Spleen (tissue), 11 donors: ENCODE measurements around the gene RIPK1. TPM values are rescaled to one million over a fixed set of nuclear protein-coding genes. Genes with fewer than 3 reads are reported as not detected.
A peak's percentile ranks its signal among the peaks of the same experiment; 100 is the strongest.
"Not testable (repeated sequence)": the region's sequence is repeated elsewhere in the genome, so short reads cannot be mapped to it uniquely, and the experiment has no call there.

Experiments used
- DNase-seq: peaks from one replicate; pipeline ENCODE4 v3.0.0-alpha.2; 2020
- H3K27ac ChIP-seq, 8 donors: fragments of 200-600 bp; sonication (generic) in 7 of 8; 1 replicate in 4 of 8; 2 replicates in 4 of 8; pipeline versions ENCODE4 v1.5.0 to v1.8.0; 2016 to 2021; ENCODE audit warnings: inconsistent platforms in 4 of 8, mild to moderate bottlenecking in 4 of 8, moderate library complexity in 1 of 8
- H3K27me3 ChIP-seq, 7 donors: fragments of 200-600 bp; sonication (generic) in 6 of 7; replicated peaks in 1 of 7; 1 replicate in 4 of 7; 2 replicates in 3 of 7; pipeline versions ENCODE4 v1.5.0 to v1.8.0; 2016 to 2021; ENCODE audit warnings: inconsistent platforms in 3 of 7, mild to moderate bottlenecking in 1 of 7
- H3K36me3 ChIP-seq, 6 donors: fragments of 200-600 bp; sonication (generic) in 5 of 6; 1 replicate in 4 of 6; 2 replicates in 2 of 6; pipeline versions ENCODE4 v1.5.0 to v1.8.0; 2016 to 2021; ENCODE audit warnings: inconsistent platforms in 2 of 6
- H3K4me1 ChIP-seq, 6 donors: fragments of 200-600 bp; sonication (generic) in 5 of 6; 1 replicate in 3 of 6; 2 replicates in 3 of 6; pipeline versions ENCODE4 v1.5.0 to v1.8.0; 2016 to 2021; ENCODE audit warnings: inconsistent platforms in 3 of 6
- H3K4me3 ChIP-seq, 8 donors: fragments of 200-600 bp; sonication (generic) in 7 of 8; 1 replicate in 4 of 8; 2 replicates in 4 of 8; pipeline versions ENCODE4 v1.5.0 to v1.8.0; 2016 to 2021; ENCODE audit warnings: inconsistent platforms in 4 of 8, mild to moderate bottlenecking in 4 of 8, moderate library complexity in 2 of 8
- H3K9me3 ChIP-seq, 8 donors: fragments of 200-600 bp; sonication (generic) in 7 of 8; 1 replicate in 4 of 8; 2 replicates in 4 of 8; pipeline versions ENCODE4 v1.5.0 to v1.8.0; 2016 to 2021; ENCODE audit warnings: inconsistent platforms in 4 of 8
- POLR2A ChIP-seq, 3 donors: fragments of 450-650 bp; IDR thresholded peaks; one replicate each; pipeline ENCODE4 v1.5.1; 2017; ENCODE audit warnings: antibody characterized with exemption in 3 of 3, mild to moderate bottlenecking in 1 of 3
- POLR2AphosphoS5 ChIP-seq, 3 donors: sonication (generic); formaldehyde crosslinking; IDR thresholded peaks; one replicate each; pipeline ENCODE4 v1.5.1; 2017; ENCODE audit warnings: antibody characterized with exemption in 3 of 3
- WGBS, 5 donors: extraction: QIAGEN DNeasy Blood & Tissue Kit in 3 of 5; methylation state at CpG; one replicate each; pipeline versions ENCODE4 v1.1.5 to v1.1.7; 2013 to 2018; 5-methylcytosine and 5-hydroxymethylcytosine counted together
- intact Hi-C: fragments of 100-400 bp; cut with DNase I; formaldehyde crosslinking; loops from one replicate; pipeline ENCODE4 v1.15.0; 2023; ENCODE audit warnings: low total_unique reads
- polyA plus RNA-seq, 3 donors: library from polyadenylated mRNA; stranded (reverse); fragments of 200-250 nt; gene quantifications; one replicate each; pipeline ENCODE4 v1.2.1, GENCODE V29; 2013
- total RNA-seq, 7 donors: library from RNA; depleted of rRNA in 3 of 7; stranded (reverse); fragments of >200 nt in 3 of 7; fragmentation: NEBNext Ultra II Directional in 4 of 7; extraction: Animal tissue kit (Norgen Biotek cat#: 25700) in 4 of 7; gene quantifications; one replicate each; pipeline versions ENCODE4 v1.1.0 to v1.2.1, GENCODE V29; 2016 to 2021
- TF ChIP-seq, protein P1 (sequence below), 11 experiments: fragments of 200-600 bp in 7 of 11; fragments of 450-650 bp in 4 of 11; sonication (generic) in 4 of 11; IDR thresholded peaks in 8 of 11; conservative IDR thresholded peaks in 3 of 11; 1 replicate in 7 of 11; 2 replicates in 4 of 11; pipeline versions ENCODE4 v1.4.0 to v1.8.0; 2016 to 2021; ENCODE audit warnings: antibody characterized with exemption in 11 of 11, inconsistent platforms in 4 of 11, mild to moderate bottlenecking in 1 of 11
- donor health status: healthy with polysubstance abuse.
- donor health status: DM: no; HTN: no; CAD: no; lungs with moderate emphysema.
- donor health status: DM: no; HTN: no; CAD: no.
- donor health status: Bipolar disorder and iron deficiency.
- donor health status: healthy.
- donor health status: DM: no; HTN: no; CAD: no.
- donor health status: DM: yes; HTN: yes; CAD: no.

RIPK1 gene
- total and polyA plus RNA-seq, 10 donors = 8.7 to 37.1 (median 27.1) TPM

DNA sequence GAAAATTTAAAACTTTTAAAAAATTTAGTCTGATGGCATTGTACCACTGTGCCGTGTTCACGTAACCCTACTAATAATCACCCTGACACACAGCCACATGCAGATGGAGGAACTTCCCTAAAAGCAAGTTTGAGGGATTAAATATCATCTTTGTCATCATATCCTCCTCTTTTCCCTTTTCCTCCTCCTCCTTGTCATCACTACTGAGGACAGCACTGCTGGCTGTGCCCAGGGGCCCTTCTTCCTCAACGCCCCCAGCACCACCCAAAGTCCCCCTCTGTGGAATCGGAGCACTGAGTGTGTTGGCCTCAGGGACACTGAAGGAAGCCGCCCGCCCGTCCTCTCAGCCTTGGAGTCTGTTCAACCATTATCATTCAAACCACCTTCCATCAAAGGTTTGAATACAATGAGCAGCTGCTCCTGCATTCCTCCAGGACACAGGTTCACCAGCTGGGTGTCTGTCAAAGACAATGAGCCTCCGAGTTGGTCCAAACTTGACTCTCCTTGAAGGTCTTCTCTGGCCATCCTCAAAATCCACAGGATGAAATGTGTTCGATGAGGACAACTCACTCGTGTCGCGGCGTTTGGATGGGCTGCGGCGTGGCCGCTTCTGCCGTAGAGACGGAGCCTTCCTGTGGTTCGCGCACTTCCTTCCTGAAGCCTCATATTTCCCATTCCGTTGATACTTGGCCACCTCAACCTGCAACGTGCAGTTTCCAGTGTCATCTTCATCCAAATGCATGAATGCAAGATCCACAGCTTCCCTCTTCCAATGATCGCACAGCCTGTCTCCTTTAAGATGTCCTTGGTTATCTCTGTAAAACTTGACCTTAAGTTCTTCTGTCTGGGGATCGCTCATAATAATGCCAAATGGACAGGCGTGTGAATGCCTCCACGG lies 45.3 kb upstream of the RIPK1 start:
- TF ChIP-seq POLR2AphosphoS5 (IDR thresholded peaks at IDR 0.05) = no peak
- TF ChIP-seq, protein P1, sequence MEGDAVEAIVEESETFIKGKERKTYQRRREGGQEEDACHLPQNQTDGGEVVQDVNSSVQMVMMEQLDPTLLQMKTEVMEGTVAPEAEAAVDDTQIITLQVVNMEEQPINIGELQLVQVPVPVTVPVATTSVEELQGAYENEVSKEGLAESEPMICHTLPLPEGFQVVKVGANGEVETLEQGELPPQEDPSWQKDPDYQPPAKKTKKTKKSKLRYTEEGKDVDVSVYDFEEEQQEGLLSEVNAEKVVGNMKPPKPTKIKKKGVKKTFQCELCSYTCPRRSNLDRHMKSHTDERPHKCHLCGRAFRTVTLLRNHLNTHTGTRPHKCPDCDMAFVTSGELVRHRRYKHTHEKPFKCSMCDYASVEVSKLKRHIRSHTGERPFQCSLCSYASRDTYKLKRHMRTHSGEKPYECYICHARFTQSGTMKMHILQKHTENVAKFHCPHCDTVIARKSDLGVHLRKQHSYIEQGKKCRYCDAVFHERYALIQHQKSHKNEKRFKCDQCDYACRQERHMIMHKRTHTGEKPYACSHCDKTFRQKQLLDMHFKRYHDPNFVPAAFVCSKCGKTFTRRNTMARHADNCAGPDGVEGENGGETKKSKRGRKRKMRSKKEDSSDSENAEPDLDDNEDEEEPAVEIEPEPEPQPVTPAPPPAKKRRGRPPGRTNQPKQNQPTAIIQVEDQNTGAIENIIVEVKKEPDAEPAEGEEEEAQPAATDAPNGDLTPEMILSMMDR (IDR thresholded peaks at IDR 0.05 in 8 of 11, conservative IDR thresholded peaks at IDR 0.05 in 3 of 11) = no peak
- TF ChIP-seq POLR2A (IDR thresholded peaks at IDR 0.05) = no peak
- Histone ChIP-seq H3K4me1 (peaks cover 19 to 97% (median 58%) of the 10 kb centered on the region in 6 donors), H3K36me3 (peaks cover 0 to 28% (median 5%) of the 10 kb centered on the region in 6 donors), H3K9me3 (no peaks in the 10 kb centered on the region), H3K27me3 (no peaks in the 10 kb centered on the region), H3K27ac (peak overlapping the region; percentile 70 to 96 (median 87)), H3K4me3 (peak overlapping the region; percentile 19 to 73 (median 60))
- intact Hi-C loops = no loop called here
- 11 to 36% (median 16%) methylated on average over 24 to 26 of the region's 26 CpGs for WGBS, 5 donors
- DNase-seq = peak; percentile 87

DNA sequence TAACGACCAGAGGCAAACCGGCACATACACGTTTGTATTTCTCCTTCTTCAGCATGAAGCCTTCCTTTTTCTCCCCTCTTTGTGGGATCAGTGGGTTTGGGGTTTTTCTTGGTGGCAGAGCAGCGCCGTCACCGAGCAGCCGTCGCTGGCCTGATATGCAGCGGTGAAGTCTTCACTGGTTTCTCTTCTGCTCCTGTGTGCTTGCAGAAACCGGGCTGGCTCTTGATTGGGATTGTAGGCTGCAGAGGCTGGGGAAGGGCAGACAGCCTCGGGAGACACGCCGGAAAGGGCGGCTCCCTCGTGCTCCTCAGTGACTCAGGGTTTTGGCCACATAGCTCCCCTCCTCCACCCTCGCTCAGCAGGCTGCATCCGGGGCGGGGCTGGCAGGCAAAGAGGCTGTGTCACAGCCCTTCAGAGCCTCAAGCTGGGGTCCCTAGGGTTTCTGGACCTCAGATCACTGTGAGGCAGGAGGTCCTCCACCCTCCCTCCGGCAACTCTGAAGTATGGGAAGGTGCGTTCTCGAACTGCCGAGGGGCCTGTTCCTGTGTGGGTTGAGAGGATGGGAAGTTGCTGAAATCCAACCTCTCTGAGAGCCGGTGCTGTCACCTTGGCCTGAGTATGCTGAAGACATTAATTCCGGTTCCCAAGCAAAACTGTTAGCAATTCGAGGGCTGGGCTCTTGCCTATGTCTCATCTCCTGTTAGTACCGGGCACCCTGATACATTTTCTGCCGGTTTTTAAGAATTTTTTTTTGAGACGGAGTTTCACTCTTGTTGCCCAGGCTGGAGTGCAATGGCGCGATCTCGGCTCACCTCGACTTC lies 44.4 kb upstream of the RIPK1 start:
- Histone ChIP-seq H3K9me3 (no peaks in the 10 kb centered on the region), H3K36me3 (peaks cover 0 to 21% (median 5%) of the 10 kb centered on the region in 6 donors), H3K27me3 (no peaks in the 10 kb centered on the region), H3K27ac (peak overlapping the region; percentile 70 to 96 (median 87)), H3K4me3 (peak overlapping the region; percentile 19 to 73 (median 60)), H3K4me1 (peaks cover 19 to 95% (median 57%) of the 10 kb centered on the region in 6 donors)
- TF ChIP-seq, protein P1 (IDR thresholded peaks at IDR 0.05 in 8 of 11, conservative IDR thresholded peaks at IDR 0.05 in 3 of 11) = no peak
- TF ChIP-seq POLR2AphosphoS5 (IDR thresholded peaks at IDR 0.05) (peak; percentile 91 to 93 (median 91)), POLR2A (IDR thresholded peaks at IDR 0.05) (peak in 2 of 3 donors; percentile 29 to 45)
- intact Hi-C loops = no loop called here
- 8 to 25% (median 12%) methylated on average over 26 to 32 of the region's 32 CpGs for WGBS, 5 donors
- DNase-seq = peak; percentile 98

DNA sequence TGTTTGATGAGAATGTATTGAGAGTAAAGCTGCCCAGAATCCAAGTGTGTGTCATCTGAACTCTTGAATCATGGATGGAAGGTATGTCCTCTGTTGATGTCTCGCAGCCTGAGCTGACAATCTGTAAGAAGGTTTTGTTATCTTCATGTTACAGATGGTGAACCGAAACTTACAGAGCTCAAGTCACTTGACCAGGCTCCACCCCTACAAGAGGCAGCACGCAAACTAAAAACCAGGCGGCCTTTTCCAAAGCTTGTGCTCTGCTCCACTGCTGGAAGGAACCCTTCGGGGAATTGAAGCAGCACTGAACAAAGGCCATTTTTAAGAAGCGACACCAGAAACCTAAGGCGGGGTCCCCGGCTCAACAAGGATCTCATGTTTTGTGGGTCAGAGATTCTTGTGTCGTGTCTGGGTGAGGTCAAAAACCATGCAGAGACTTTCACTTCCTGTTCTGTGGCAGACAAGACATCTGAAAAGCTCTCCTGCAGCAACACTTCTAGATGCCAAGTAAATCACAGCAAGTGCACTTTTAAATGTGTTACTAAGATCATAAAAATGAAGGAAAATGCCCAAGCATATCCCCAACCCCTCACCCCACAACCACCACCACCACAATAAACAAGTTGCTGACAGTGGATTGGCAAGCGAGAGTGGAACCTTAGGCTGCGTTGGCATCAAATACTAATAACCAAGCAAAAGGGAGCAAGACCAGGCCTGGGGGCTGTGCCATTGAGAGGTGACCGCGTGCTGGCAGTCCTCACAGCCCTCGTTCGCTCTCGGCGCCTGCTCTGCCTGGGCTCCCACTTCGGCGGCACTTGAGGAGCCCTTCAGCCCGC lies 41.3 kb upstream of the RIPK1 start:
- no peaks in the 10 kb centered on the region for H3K27me3 ChIP-seq
- no peak for DNase-seq
- H3K27ac ChIP-seq = peak overlapping the region in 7 of 8 donors; percentile 35 to 92 (median 63)
- peaks cover 19 to 66% (median 54%) of the 10 kb centered on the region in 6 donors for H3K4me1 ChIP-seq
- intact Hi-C loops = no loop called here
- peaks cover 0 to 4% (median 0%) of the 10 kb centered on the region in 6 donors for H3K36me3 ChIP-seq
- no peaks in the 10 kb centered on the region for H3K9me3 ChIP-seq
- peak in 1 of 3 donors; percentile 31 for TF ChIP-seq POLR2AphosphoS5 (IDR thresholded peaks at IDR 0.05)
- TF ChIP-seq, protein P1 (IDR thresholded peaks at IDR 0.05 in 8 of 11, conservative IDR thresholded peaks at IDR 0.05 in 3 of 11) = no peak
- 49 to 72% (median 72%) methylated on average over 11 to 20 of the region's 20 CpGs for WGBS, 5 donors
- peak overlapping the region in 1 of 8 donors; percentile 38 for H3K4me3 ChIP-seq

DNA sequence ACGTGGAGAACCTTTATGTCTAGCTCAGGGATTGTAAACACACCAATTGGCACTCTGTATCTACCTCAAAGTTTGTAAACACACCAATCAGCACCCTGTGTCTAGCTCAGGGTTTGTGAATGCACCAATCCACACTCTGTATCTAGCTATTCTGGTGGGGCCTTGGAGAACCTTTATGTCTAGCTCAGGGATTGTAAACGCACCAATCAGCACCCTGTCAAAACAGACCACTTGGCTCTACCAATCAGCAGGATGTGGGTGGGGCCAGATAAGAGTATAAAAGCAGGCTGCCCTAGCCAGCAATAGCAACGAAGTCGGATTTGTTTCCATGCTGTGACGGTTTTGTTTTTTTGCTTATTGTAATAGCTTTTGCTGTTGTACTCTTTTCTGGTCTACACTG lies 40.1 kb upstream of the RIPK1 start:
- 79 to 94% (median 88%) methylated on average over 4 to 5 of the region's 5 CpGs for WGBS, 5 donors
- H3K36me3 ChIP-seq, H3K4me3 ChIP-seq, DNase-seq, H3K9me3 ChIP-seq, H3K27me3 ChIP-seq, intact Hi-C loops: not testable (repeated sequence)
- peaks cover 15 to 55% (median 44%) of the 10 kb centered on the region in 6 donors for H3K4me1 ChIP-seq
- H3K27ac ChIP-seq = peak overlapping the region in 1 of 8 donors; percentile 91
